GM23338 (cell line): ENCODE data around the gene AMELY. TPM values are rescaled to one million over a fixed set of nuclear protein-coding genes. Genes with fewer than 3 reads are reported as not detected.

Source experiments
- ATAC-seq: fragments of 200-7000 bp; cut with Tn5 transposase; 3 replicates; pipeline ENCODE4 v1.9.1; 2020
- DNase-seq: peaks from one replicate; pipeline ENCODE4 v3.0.0-alpha.2; 2015; ENCODE audit warnings: low spot score
- H2AFZ ChIP-seq: fragments of 200-600 bp; sonication (generic); 2 replicates; pipeline ENCODE4 v1.8.0; 2016; ENCODE audit warnings: antibody characterized with exemption, mild to moderate bottlenecking, moderate library complexity
- H3F3A ChIP-seq: fragments of 200-600 bp; sonication (generic); replicated peaks from 2 replicates; pipeline ENCODE4 v1.8.0; 2017; ENCODE audit warnings: antibody characterized with exemption, mixed run types, low read depth
- H3K27ac ChIP-seq: fragments of 200-600 bp; sonication (generic); 2 replicates; pipeline ENCODE4 v1.6.1; 2016; ENCODE audit warnings: low read depth
- H3K27me3 ChIP-seq: fragments of 200-600 bp; sonication (generic); 2 replicates; pipeline ENCODE4 v1.8.0; 2016; ENCODE audit warnings: mild to moderate bottlenecking, mixed run types, moderate library complexity; ENCODE audit not compliant: insufficient read depth
- H3K36me3 ChIP-seq: fragments of 200-600 bp; sonication (generic); 2 replicates; pipeline ENCODE4 v1.8.0; 2016; ENCODE audit warnings: mild to moderate bottlenecking; ENCODE audit not compliant: insufficient read depth
- H3K4me1 ChIP-seq: fragments of 200-600 bp; sonication (generic); 2 replicates; pipeline ENCODE4 v1.8.0; 2016; ENCODE audit warnings: mild to moderate bottlenecking, moderate library complexity; ENCODE audit not compliant: insufficient read depth
- H3K4me2 ChIP-seq: fragments of 200-600 bp; sonication (generic); 2 replicates; pipeline ENCODE4 v1.7.1; 2017; ENCODE audit warnings: mixed run types
- H3K4me3 ChIP-seq: fragments of 200-600 bp; sonication (generic); 2 replicates; pipeline ENCODE4 v1.6.1; 2016; ENCODE audit warnings: mixed run types
- H3K79me2 ChIP-seq: fragments of 200-600 bp; sonication (generic); replicated peaks from 2 replicates; pipeline ENCODE4 v1.8.0; 2017; ENCODE audit warnings: mild to moderate bottlenecking; ENCODE audit not compliant: insufficient read depth
- H3K9me2 ChIP-seq: fragments of 200-600 bp; sonication (generic); 2 replicates; pipeline ENCODE4 v1.8.0; 2017; ENCODE audit not compliant: insufficient read depth
- H4K20me1 ChIP-seq: fragments of 200-600 bp; sonication (generic); replicated peaks from 2 replicates; pipeline ENCODE4 v1.8.0; 2017; ENCODE audit warnings: mild to moderate bottlenecking; ENCODE audit not compliant: insufficient read depth
- H3K27ac Mint-ChIP-seq: 2 replicates; pipeline ENCODE4 v1.8.0; 2020; ENCODE audit warnings: inconsistent platforms, mild to moderate bottlenecking, moderate library complexity, mixed read lengths
- H3K27me3 Mint-ChIP-seq: 3 replicates; pipeline ENCODE4 v1.8.0; 2022; ENCODE audit warnings: low read depth, mild to moderate bottlenecking, moderate library complexity, mixed read lengths, inconsistent platforms; ENCODE audit not compliant: insufficient read depth, poor library complexity
- H3K36me3 Mint-ChIP-seq: 3 replicates; pipeline ENCODE4 v1.8.0; 2021; ENCODE audit warnings: low read depth, mild to moderate bottlenecking, inconsistent platforms, moderate library complexity, mixed read lengths
- H3K4me1 Mint-ChIP-seq: 3 replicates; pipeline ENCODE4 v1.8.0; 2020; ENCODE audit warnings: mild to moderate bottlenecking, inconsistent platforms, mixed read lengths
- H3K4me3 Mint-ChIP-seq: 3 replicates; pipeline ENCODE4 v1.8.0; 2021; ENCODE audit warnings: moderate library complexity, mild to moderate bottlenecking, inconsistent platforms, mixed read lengths
- H3K9me3 Mint-ChIP-seq: 3 replicates; pipeline ENCODE4 v1.8.0; 2020; ENCODE audit warnings: moderate library complexity, mild to moderate bottlenecking, inconsistent platforms, mixed read lengths
- CREB1 ChIP-seq: fragments of 250-450 bp; sonication (Bioruptor Pico); IDR thresholded peaks from 2 replicates; pipeline ENCODE4 v1.5.0; 2020; ENCODE audit warnings: low read depth, mild to moderate bottlenecking, moderate library complexity
- CTCF ChIP-seq, 2 experiments: fragments of 200-600 bp in 1 of 2; sonication (generic) in 1 of 2; conservative IDR thresholded peaks; 2 replicates each; pipeline versions ENCODE4 v1.5.1 to v1.6.1; 2016 to 2017; ENCODE audit warnings: antibody characterized with exemption in 2 of 2, low read depth in 2 of 2, mild to moderate bottlenecking in 2 of 2, moderate library complexity in 1 of 2
- ETS1 ChIP-seq: IDR thresholded peaks from 2 replicates; pipeline ENCODE4 v1.6.1; 2016; ENCODE audit warnings: antibody characterized with exemption
- EZH2 ChIP-seq: fragments of 200-600 bp; sonication (generic); IDR thresholded peaks from one replicate; pipeline ENCODE4 v1.8.0; 2017; ENCODE audit warnings: antibody characterized with exemption, mild to moderate bottlenecking, low read depth; ENCODE audit not compliant: unreplicated experiment
- EZH2phosphoT487 ChIP-seq: fragments of 200-600 bp; sonication (generic); IDR thresholded peaks from one replicate; pipeline ENCODE4 v1.8.1; 2018; ENCODE audit warnings: antibody characterized with exemption; ENCODE audit not compliant: unreplicated experiment
- JUNB ChIP-seq: IDR thresholded peaks from one replicate; pipeline ENCODE4 v1.6.1; 2016; ENCODE audit warnings: antibody characterized with exemption; ENCODE audit not compliant: unreplicated experiment
- NANOG ChIP-seq: IDR thresholded peaks from 2 replicates; pipeline ENCODE4 v1.6.1; 2016; ENCODE audit warnings: antibody characterized with exemption, borderline replicate concordance
- POLR2AphosphoS5 ChIP-seq: IDR thresholded peaks from 2 replicates; pipeline ENCODE4 v1.6.1; 2016; ENCODE audit warnings: antibody characterized with exemption, low read depth
- REST ChIP-seq: IDR thresholded peaks from one replicate; pipeline ENCODE4 v1.6.1; 2018; ENCODE audit warnings: antibody characterized with exemption; ENCODE audit not compliant: unreplicated experiment
- STAT1 ChIP-seq: IDR thresholded peaks from one replicate; pipeline ENCODE4 v1.6.1; 2016; ENCODE audit warnings: antibody characterized with exemption; ENCODE audit not compliant: unreplicated experiment
- ZNF114 ChIP-seq: fragments of 250-450 bp; sonication (Bioruptor Pico); IDR thresholded peaks from 2 replicates; pipeline ENCODE4 v1.5.0; 2020; ENCODE audit warnings: mild to moderate bottlenecking, moderate library complexity
- ZNF331 ChIP-seq: fragments of 250-450 bp; sonication (Bioruptor Pico); IDR thresholded peaks from 2 replicates; pipeline ENCODE4 v1.5.0; 2020; ENCODE audit warnings: low read depth, mild to moderate bottlenecking, moderate library complexity
- ZNF462 ChIP-seq: fragments of 250-450 bp; sonication (Bioruptor Pico); IDR thresholded peaks from 2 replicates; pipeline ENCODE4 v1.5.0; 2020; ENCODE audit warnings: mild to moderate bottlenecking, moderate library complexity
- polyA plus RNA-seq: library from polyadenylated mRNA; unstranded; fragments of >200 nt; fragmentation: Nextera tagmentation; extraction: Ambion mirVana; gene quantifications from 2 replicates; pipeline ENCODE4 v1.2.1, GENCODE V29; 2016
- total RNA-seq: library from RNA; depleted of rRNA; stranded (reverse); fragments of >200 nt; shearing (Covaris generic); gene quantifications from 2 replicates; pipeline ENCODE4 v1.2.3, GENCODE V29; 2014

The AMELY gene
- total and polyA plus RNA-seq, 2 experiments from 2014 or later = not detected

- ATAC-seq = peak; percentile 58
- Histone ChIP-seq H3K36me3 (no peaks in the 10 kb centered on the region), H3K79me2 (peaks cover 20% of the 10 kb centered on the region), H3F3A (no peaks in the 10 kb centered on the region), H3K27ac (no peak within 1 kb of the TSS), H3K9me2 (no peaks in the 10 kb centered on the region), H3K4me1 (peaks cover 5% of the 10 kb centered on the region), H4K20me1 (0 out of 2 replicates have a peak, but pooled peaks cover 5% of the 10 kb centered on the region), H3K4me3 (peak within 1 kb of the TSS; percentile 68), H3K4me2 (peak within 1 kb of the TSS; percentile 82), H2AFZ (no peak within 1 kb of the TSS), H3K27me3 (peaks cover 28% of the 10 kb centered on the region; the same call in 1 of the 2 replicates)
- peak within 1 kb of the TSS; percentile 95 for H3K27ac Mint-ChIP-seq
- peaks cover 28% of the 10 kb centered on the region for H3K36me3 Mint-ChIP-seq
- H3K4me3 Mint-ChIP-seq = peak within 1 kb of the TSS; percentile 86
- peak; percentile 67 for DNase-seq
- no peaks in the 10 kb centered on the region for H3K9me3 Mint-ChIP-seq
- no peak for TF ChIP-seq CREB1 (CRISPR knock-in tag)
- TF ChIP-seq NANOG = no peak
- no peak for TF ChIP-seq ETS1
- TF ChIP-seq ZNF462 (CRISPR knock-in tag) = no peak
- no peak for TF ChIP-seq STAT1
- no peak for TF ChIP-seq ZNF114 (CRISPR knock-in tag)
- no peak for TF ChIP-seq REST
- TF ChIP-seq EZH2 = no peak
- no peak for TF ChIP-seq ZNF331
- TF ChIP-seq JUNB = no peak
- no peak for TF ChIP-seq EZH2phosphoT487
- no peak for TF ChIP-seq CTCF (conservative IDR thresholded peaks at IDR 0.05; ENCODE audit: low read depth in 2 of 2)
- TF ChIP-seq POLR2AphosphoS5 = no peak
- peaks cover 10% of the 10 kb centered on the region for H3K27me3 Mint-ChIP-seq
- H3K4me1 Mint-ChIP-seq = peaks cover 22% of the 10 kb centered on the region
Observed at GRCh38 chrY:6910372-6911252, 940 bp downstream of the AMELY start, which contains the start of gene TBL1Y. Gene TBL1Y (plus strand): TSS chrY:6910697. CDS start chrY:7025085, 114,388 bp downstream.
